ENCODE measurements around the gene SOX10.

The SOX10 gene

DNA sequence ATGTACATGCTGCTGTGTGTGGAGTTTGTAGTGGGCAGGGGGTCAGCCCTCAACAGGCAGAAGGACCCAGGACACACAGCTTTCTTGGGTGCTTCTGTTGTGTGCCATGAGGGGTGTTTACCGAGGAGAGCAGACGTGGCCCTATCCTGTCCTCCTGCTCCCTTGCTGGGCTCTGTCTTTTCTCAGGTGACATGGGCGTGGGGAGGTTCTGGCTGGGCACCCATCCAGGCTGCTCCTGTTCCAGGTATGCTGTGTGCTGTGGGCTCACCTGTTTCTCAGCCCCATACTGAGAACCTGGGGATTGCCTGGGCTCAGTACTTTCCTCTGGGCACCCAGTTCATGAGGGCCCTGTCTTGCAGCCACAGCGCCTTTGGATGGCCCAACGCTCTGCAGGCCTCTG, 55.0 kb downstream of the SOX10 start:
- DNase-seq: no peak

DNA sequence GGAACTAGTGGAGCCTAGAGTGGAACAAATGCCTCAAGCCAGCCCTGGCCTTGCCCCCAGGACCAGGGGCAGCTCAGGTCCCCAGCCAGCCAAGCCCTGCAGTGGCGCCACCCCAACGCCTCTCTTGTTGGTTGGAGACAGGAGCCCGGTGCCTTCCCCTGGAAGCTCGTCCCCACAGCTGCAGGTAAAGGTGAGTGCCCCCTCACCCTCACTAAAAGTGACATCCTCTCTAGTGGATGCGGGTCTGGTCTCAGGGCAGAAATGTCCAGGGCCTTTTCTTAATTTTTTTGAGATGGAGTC, 56.8 kb downstream of the SOX10 start:
- DNase-seq: no peak

GRCh38 chr22:37926771-37927636, 57.4 kb downstream of the SOX10 start:
- DNase-seq: no peak

- no peak for DNase-seq
Measured at GRCh38 chr22:37926358-37926757, 58.0 kb downstream of the SOX10 start.

DNA sequence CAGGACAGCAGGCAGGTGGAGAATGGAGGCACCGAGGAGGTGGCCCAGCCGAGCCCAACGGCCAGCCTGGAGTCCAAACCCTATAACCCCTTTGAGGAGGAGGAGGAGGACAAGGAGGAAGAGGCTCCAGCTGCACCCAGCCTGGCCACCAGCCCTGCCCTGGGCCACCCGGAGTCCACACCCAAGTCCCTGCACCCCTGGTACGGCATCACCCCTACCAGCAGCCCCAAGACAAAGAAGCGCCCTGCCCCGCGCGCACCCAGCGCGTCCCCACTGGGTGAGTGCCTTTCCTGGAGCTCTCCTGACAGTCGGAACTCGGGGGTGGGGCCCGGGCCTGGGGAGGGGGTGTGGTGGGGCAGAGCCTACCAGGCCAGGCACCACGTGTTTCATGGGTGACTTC, 58.6 kb downstream of the SOX10 start:
- DNase-seq: no peak

- DNase-seq: no peak
Measured at GRCh38 chr22:37925330-37925729, 59.0 kb downstream of the SOX10 start.

DNA sequence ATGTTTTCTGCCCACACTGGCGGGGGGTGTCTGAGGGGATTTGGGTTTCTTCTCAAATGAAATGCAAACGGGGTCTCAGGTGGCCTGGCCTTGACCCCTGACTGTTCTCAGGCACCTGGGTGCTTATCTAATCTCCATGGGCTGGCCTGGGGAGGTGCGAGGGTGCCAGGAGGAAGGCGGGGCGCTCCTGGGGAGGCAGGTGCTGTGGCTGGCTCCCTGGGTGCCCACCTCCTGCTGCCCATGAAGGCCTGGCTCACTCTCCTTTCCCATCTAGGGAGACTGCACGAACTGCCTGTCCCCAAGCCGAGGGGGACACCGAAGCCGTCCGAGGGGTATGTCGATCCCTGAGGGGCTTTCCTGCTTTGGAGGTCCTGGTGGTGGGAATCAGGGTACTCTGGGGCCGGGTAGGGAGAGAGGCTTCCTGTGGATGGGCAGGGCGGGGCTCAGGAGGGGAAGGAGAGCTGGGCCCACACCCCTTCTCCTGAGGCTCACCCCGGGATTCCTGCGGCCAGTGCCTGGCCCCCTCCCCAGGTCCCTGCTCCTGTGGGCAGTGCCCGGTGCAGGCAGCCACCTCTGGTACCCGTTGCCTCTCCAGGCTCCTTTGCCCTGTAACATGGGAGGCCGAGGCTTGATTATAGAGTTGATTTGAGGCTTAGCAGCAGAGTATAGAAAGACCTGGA, 59.8 kb downstream of the SOX10 start:
- no peak for DNase-seq

DNA sequence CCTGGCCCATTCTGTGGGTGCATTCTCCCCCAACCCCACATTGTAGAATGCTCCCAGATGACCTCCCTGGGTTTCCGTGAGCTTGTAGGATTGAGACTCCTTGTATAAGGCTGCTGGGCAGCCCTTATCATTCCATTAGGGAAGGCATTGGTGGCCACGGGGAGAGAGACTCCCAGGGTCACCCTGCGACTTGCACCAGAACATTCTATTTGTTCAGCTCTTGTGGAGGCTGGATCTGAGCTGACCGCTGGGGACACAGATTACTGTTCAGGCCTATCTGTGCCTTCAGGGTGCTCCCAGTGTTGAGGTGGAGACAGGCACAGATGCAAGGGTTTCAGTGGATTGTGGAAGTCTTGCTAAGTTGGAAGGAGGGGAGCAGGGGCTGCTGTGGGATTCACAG, 60.4 kb downstream of the SOX10 start:
- DNase-seq: no peak

All from NCI-H446 treated with DMSO at 0.1 percent for 48 hours (cell line).